Adrenal gland (tissue), 12 donors: ENCODE results near the gene PLPPR2. TPM values are rescaled to one million over a fixed set of nuclear protein-coding genes. Genes with fewer than 3 reads are reported as not detected.

Experiments
- DNase-seq, 7 donors: peaks; one replicate each; pipeline ENCODE4 v3.0.0-alpha.2; 2019 to 2020
- H3K27ac ChIP-seq, 5 donors: fragments of 200-600 bp; sonication (generic) in 4 of 5; 1 replicate in 3 of 5; 2 replicates in 2 of 5; pipeline versions ENCODE4 v1.5.1 to v1.8.0; 2016 to 2020; ENCODE audit warnings: mild to moderate bottlenecking in 1 of 5
- H3K27me3 ChIP-seq: fragments of 200-600 bp; 2 replicates; pipeline ENCODE4 v1.8.0; 2021
- H3K36me3 ChIP-seq, 2 donors: fragments of 200-600 bp; replicated peaks in 1 of 2; 1 replicate in 1 of 2; 2 replicates in 1 of 2; pipeline versions ENCODE4 v1.5.1 to v1.8.0; 2018 to 2022
- H3K4me1 ChIP-seq, 2 donors: fragments of 200-600 bp; replicated peaks in 1 of 2; 1 replicate in 1 of 2; 2 replicates in 1 of 2; pipeline versions ENCODE4 v1.5.1 to v1.8.0; 2018 to 2021
- H3K4me3 ChIP-seq, 4 donors: fragments of 200-600 bp; sonication (generic) in 3 of 4; one replicate each; pipeline ENCODE4 v1.5.1; 2016 to 2018
- H3K9me3 ChIP-seq, 3 donors: fragments of 200-600 bp; sonication (generic) in 1 of 3; replicated peaks in 1 of 3; 1 replicate in 2 of 3; 2 replicates in 1 of 3; pipeline versions ENCODE4 v1.5.1 to v1.8.0; 2016 to 2021
- POLR2A ChIP-seq, 2 donors: fragments of 450-650 bp; IDR thresholded peaks; one replicate each; pipeline ENCODE4 v1.6.1; 2017; ENCODE audit warnings: antibody characterized with exemption in 2 of 2, mild to moderate bottlenecking in 2 of 2, moderate library complexity in 1 of 2
- WGBS, 4 donors: extraction: QIAGEN DNeasy Blood & Tissue Kit in 2 of 4; methylation state at CpG; one replicate each; pipeline versions ENCODE4 v1.1.5 to v1.1.7; 2013 to 2017; 5-methylcytosine and 5-hydroxymethylcytosine counted together
- intact Hi-C, 2 donors: fragments of 100-400 bp; cut with DNase I; formaldehyde crosslinking; loops; one replicate each; pipeline versions ENCODE4 v1.14.1 to v1.15.0; 2022 to 2023
- polyA plus RNA-seq, 3 donors: library from polyadenylated mRNA; stranded (reverse); fragments of 200-250 nt in 2 of 3; fragments of 350-450 nt in 1 of 3; fragmentation: Illumina TruSeq in 1 of 3; extraction: RNeasy Lipid Tissue Mini Kit (QIAGEN cat#74804) in 1 of 3; gene quantifications; one replicate each; pipeline ENCODE4 v1.2.3, GENCODE V29; 2013 to 2014
- total RNA-seq, 9 donors: library from RNA; depleted of rRNA in 4 of 9; stranded (reverse); fragments of >200 nt in 4 of 9; fragments of 120-200 nt in 1 of 9; fragmentation: NEBNext Ultra II Directional in 1 of 9; extraction: Animal tissue kit (Norgen Biotek cat#: 25700) in 1 of 9; gene quantifications; one replicate each; pipeline versions ENCODE4 v1.1.0 to v1.2.4, GENCODE V29; 2013 to 2023
- TF ChIP-seq, protein P1 (sequence below), 6 experiments: fragments of 450-650 bp in 4 of 6; fragments of 200-600 bp in 2 of 6; sonication (generic) in 1 of 6; IDR thresholded peaks; 1 replicate in 5 of 6; 2 replicates in 1 of 6; pipeline versions ENCODE4 v1.5.1 to v1.8.0; 2016 to 2021; ENCODE audit warnings: antibody characterized with exemption in 6 of 6, mild to moderate bottlenecking in 2 of 6, moderate library complexity in 1 of 6
- donor health status: healthy with polysubstance abuse.
- donor health status: Bipolar disorder and iron deficiency.
- donor health status: DM: yes; HTN: yes; CAD: no.
- donor health status: DM: no; HTN: no; CAD: no.
- donor health status: DM: no; HTN: no; CAD: no.
- donor health status: DM: yes; HTN: yes; CAD: no.

PLPPR2 gene
- total and polyA plus RNA-seq, 12 donors = 8.5 to 57.0 (median 41.3) TPM

DNA sequence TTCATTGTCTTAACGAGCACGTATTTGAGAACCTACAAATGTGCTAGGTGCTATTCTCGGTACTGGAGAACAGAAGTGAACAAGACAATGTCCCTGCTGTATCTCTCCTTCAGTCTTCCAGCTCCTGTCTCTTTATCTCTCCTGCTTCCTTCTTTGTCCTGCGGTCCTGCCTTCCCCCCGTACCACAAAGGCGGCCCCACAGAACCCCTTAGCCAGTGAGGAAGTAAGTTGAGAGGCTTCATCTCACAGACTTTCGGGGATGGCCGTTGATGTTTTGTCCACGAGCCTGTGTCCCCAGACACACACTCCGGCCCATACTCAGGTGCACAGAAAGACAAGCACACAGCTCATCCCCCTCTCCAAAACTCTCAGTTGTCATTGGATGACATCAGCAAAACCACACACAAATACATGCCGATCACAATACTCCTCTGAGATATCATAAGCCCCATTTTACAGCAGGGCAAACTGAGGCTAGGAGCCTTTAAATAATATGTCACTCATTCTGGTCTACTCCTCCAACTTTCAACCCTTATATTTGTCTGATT, 18.7 kb downstream of the PLPPR2 start:
- H3K9me3 ChIP-seq = no peaks in the 10 kb centered on the region
- peak overlapping the region in 4 of 5 donors; percentile 78 to 97 (median 88) for H3K27ac ChIP-seq
- no peak for DNase-seq
- peaks cover 35 to 47% of the 10 kb centered on the region in 2 donors for H3K4me1 ChIP-seq
- no peaks in the 10 kb centered on the region for H3K36me3 ChIP-seq
- H3K27me3 ChIP-seq = no peaks in the 10 kb centered on the region
- intact Hi-C loops = no loop called here
- 31 to 53% (median 45%) methylated on average over 11 of the region's 11 CpGs for WGBS, 4 donors
- peak overlapping the region in 2 of 4 donors; percentile 47 to 55 for H3K4me3 ChIP-seq
- TF ChIP-seq POLR2A (IDR thresholded peaks at IDR 0.05) = no peak
- TF ChIP-seq, protein P1, sequence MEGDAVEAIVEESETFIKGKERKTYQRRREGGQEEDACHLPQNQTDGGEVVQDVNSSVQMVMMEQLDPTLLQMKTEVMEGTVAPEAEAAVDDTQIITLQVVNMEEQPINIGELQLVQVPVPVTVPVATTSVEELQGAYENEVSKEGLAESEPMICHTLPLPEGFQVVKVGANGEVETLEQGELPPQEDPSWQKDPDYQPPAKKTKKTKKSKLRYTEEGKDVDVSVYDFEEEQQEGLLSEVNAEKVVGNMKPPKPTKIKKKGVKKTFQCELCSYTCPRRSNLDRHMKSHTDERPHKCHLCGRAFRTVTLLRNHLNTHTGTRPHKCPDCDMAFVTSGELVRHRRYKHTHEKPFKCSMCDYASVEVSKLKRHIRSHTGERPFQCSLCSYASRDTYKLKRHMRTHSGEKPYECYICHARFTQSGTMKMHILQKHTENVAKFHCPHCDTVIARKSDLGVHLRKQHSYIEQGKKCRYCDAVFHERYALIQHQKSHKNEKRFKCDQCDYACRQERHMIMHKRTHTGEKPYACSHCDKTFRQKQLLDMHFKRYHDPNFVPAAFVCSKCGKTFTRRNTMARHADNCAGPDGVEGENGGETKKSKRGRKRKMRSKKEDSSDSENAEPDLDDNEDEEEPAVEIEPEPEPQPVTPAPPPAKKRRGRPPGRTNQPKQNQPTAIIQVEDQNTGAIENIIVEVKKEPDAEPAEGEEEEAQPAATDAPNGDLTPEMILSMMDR (IDR thresholded peaks at IDR 0.05) = no peak

DNA sequence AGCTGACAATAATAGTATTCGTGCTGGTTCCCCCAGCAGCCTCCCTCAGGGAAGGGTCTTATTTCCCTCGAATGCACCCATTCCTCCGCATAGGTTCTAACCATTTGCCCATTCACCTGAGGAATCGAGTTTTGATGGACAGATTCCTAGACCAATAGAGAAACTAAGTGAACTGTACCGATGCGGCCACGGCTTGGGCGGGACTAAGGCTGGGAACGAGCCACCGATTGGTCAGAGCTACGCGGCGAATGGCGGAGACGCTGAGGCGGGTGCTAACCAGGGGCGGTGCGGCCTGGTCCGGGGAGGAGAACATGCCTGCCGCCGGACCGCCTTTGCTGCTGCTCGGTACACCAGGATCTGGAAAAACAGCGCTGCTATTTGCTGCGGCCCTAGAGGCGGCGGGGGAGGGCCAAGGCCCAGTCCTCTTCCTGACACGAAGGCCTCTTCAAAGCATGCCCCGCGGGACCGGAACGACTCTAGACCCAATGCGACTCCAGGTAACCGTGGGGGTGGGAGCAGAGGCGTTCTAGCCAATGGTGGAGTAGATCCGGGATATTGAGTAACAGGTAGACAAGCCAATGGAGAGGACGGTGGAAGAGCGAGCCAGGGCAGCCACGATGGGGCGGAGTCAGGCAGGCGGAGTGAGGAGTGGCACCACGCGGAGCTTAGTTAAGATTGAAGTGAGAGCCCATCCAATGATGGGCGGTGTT, 19.4 kb downstream of the PLPPR2 start, which contains the start of gene SWSAP1:
Gene SWSAP1, plus strand, starts transcription at position 234 of the 710 bp plus-strand sequence. Its CDS starts 15 bp downstream, at position 249.
- H3K4me3 ChIP-seq = peak within 1 kb of the TSS; percentile 47 to 74 (median 51)
- WGBS, 4 donors = 0 to 1% (median 1%) methylated on average over 13 to 44 of the region's 44 CpGs
- H3K9me3 ChIP-seq = no peaks in the 10 kb centered on the region
- TF ChIP-seq, protein P1 (IDR thresholded peaks at IDR 0.05) = no peak
- peak in 1 of 2 donors; percentile 73 for TF ChIP-seq POLR2A (IDR thresholded peaks at IDR 0.05)
- DNase-seq = peak; percentile 97 to 100 (median 99)
- no peaks in the 10 kb centered on the region for H3K36me3 ChIP-seq
- peaks cover 35 to 49% of the 10 kb centered on the region in 2 donors for H3K4me1 ChIP-seq
- intact Hi-C loops = no loop called here
- H3K27me3 ChIP-seq = no peaks in the 10 kb centered on the region
- peak within 1 kb of the TSS; percentile 84 to 97 (median 88) for H3K27ac ChIP-seq

DNA sequence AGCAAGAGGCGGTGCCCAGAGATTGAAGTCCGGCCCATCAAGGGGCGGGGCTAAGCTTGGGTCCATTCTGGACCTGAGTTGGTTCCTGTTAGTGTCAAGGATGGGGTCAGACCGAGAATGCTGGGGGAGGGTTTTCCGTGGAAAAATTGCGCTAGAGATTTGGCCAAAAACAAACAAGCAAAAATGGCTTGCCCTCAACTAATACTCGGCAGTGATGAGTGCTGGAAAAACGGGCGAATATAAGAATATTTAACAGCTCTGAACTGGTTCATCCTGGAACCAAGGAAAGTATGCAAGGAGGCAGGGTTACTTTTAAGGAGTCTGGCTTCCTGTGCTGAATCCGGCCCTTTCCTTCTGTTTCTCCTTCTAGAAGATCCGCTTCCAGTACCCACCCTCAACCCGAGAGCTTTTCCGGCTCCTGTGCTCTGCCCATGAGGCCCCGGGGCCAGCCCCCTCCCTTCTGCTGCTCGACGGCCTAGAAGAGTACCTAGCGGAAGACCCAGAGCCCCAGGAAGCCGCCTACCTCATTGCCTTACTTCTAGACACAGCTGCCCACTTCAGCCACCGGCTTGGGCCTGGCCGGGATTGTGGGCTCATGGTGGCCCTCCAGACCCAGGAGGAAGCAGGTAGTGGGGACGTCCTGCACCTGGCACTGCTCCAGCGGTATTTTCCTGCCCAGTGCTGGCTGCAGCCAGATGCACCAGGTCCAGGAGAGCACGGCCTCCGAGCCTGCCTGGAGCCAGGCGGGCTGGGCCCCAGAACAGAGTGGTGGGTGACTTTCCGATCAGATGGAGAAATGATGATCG, 20.1 kb downstream of the PLPPR2 start:
- Histone ChIP-seq H3K27ac (peak overlapping the region; percentile 84 to 97 (median 88)), H3K9me3 (no peaks in the 10 kb centered on the region), H3K4me1 (peaks cover 38 to 55% of the 10 kb centered on the region in 2 donors), H3K4me3 (peak overlapping the region; percentile 25 to 74 (median 51)), H3K27me3 (no peaks in the 10 kb centered on the region), H3K36me3 (no peaks in the 10 kb centered on the region)
- peak; percentile 65 to 82 (median 70) for DNase-seq
- TF ChIP-seq POLR2A (IDR thresholded peaks at IDR 0.05) = peak; percentile 58 to 88
- TF ChIP-seq, protein P1 (IDR thresholded peaks at IDR 0.05) = no peak
- 4 to 5% (median 5%) methylated on average over 23 to 27 of the region's 27 CpGs for WGBS, 4 donors
- intact Hi-C loops = no loop called here

DNA sequence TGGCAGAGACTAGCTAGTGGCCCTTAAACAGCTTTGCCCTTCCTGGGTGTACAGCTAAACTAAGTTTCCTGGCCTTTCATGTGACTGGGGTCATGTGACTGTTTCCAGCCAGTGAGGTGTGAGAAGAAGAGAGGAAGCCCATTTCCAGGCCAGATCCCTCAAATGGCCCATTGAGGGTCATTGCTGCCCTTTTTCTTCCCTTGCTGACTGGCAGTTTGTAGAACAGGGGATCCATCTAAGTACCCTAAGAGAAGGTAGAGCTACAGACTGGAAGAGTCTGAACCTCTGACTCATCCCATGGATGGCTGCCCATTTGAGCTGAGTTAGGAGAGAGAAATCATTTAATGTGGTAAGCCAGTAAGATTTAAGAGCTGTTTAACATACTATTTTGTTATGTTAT, 22.0 kb downstream of the PLPPR2 start:
- H3K27me3 ChIP-seq = no peaks in the 10 kb centered on the region
- H3K27ac ChIP-seq = peak overlapping the region; percentile 53 to 97 (median 88)
- TF ChIP-seq, protein P1 (IDR thresholded peaks at IDR 0.05) = no peak
- TF ChIP-seq POLR2A (IDR thresholded peaks at IDR 0.05) = no peak
- no peaks in the 10 kb centered on the region for H3K36me3 ChIP-seq
- peak; percentile 77 to 91 (median 80) for DNase-seq
- H3K4me3 ChIP-seq = no peak overlapping the region
- H3K4me1 ChIP-seq = peaks cover 46 to 67% of the 10 kb centered on the region in 2 donors
- intact Hi-C loops = no loop called here
- H3K9me3 ChIP-seq = no peaks in the 10 kb centered on the region
